Smooth muscle cell (in vitro differentiated cells): Measurements from ENCODE around the gene PRR33. TPM values are rescaled to one million over a fixed set of nuclear protein-coding genes. Genes with fewer than 3 reads are reported as not detected.

ENCODE experiments used
- DNase-seq: peaks from one replicate; lab custom pipeline; 2025; ENCODE audit not compliant: unreplicated experiment; lab: John Stamatoyannopoulos, UW
- H2AFZ ChIP-seq: fragments of 200-600 bp; sonication (generic); 2 replicates; pipeline ENCODE4 v1.6.0; 2016; ENCODE audit warnings: antibody characterized with exemption, low read depth, mild to moderate bottlenecking
- H3F3A ChIP-seq: fragments of 200-600 bp; sonication (generic); 2 replicates; pipeline ENCODE4 v1.6.0; 2017; ENCODE audit warnings: antibody characterized with exemption, low read depth
- H3K27ac ChIP-seq: fragments of 200-600 bp; sonication (generic); 2 replicates; pipeline ENCODE4 v1.5.1; 2016; ENCODE audit warnings: low read depth, mild to moderate bottlenecking
- H3K27me3 ChIP-seq: fragments of 200-600 bp; sonication (generic); 2 replicates; pipeline ENCODE4 v1.6.1; 2016; ENCODE audit warnings: low read depth, mild to moderate bottlenecking
- H3K36me3 ChIP-seq: fragments of 200-600 bp; sonication (generic); 2 replicates; pipeline ENCODE4 v1.5.1; 2016; ENCODE audit warnings: low read depth
- H3K4me1 ChIP-seq: fragments of 200-600 bp; sonication (generic); 2 replicates; pipeline ENCODE4 v1.5.1; 2016; ENCODE audit warnings: low read depth
- H3K4me2 ChIP-seq: fragments of 200-600 bp; sonication (generic); 2 replicates; pipeline ENCODE4 v1.6.0; 2016; ENCODE audit warnings: mild to moderate bottlenecking
- H3K4me3 ChIP-seq: fragments of 200-600 bp; sonication (generic); 2 replicates; pipeline ENCODE4 v1.5.1; 2016; ENCODE audit warnings: mild to moderate bottlenecking
- H3K79me2 ChIP-seq: fragments of 200-600 bp; sonication (generic); 2 replicates; pipeline ENCODE4 v1.6.0; 2016; ENCODE audit warnings: low read depth, mild to moderate bottlenecking
- H3K9ac ChIP-seq: fragments of 200-600 bp; sonication (generic); 2 replicates; pipeline ENCODE4 v1.6.0; 2016; ENCODE audit warnings: low read depth
- H3K9me3 ChIP-seq: fragments of 200-600 bp; sonication (generic); replicated peaks from 2 replicates; pipeline ENCODE4 v1.5.1; 2016; ENCODE audit warnings: low read depth
- H4K20me1 ChIP-seq: fragments of 200-600 bp; sonication (generic); 2 replicates; pipeline ENCODE4 v1.6.0; 2016; ENCODE audit warnings: low read depth
- CTCF ChIP-seq: fragments of 200-600 bp; sonication (generic); IDR thresholded peaks from 2 replicates; pipeline ENCODE4 v1.5.1; 2017; ENCODE audit warnings: borderline replicate concordance, mild to moderate bottlenecking, antibody characterized with exemption; ENCODE audit not compliant: insufficient read depth, poor library complexity, severe bottlenecking
- WGBS: methylation state at CpG from one replicate; pipeline ENCODE4 v1.1.7; 2016; ENCODE audit warnings: low lambda C conversion rate; 5-methylcytosine and 5-hydroxymethylcytosine counted together
- polyA plus RNA-seq: library from polyadenylated mRNA; unstranded; fragments of >200 nt; fragmentation: Nextera tagmentation; extraction: Ambion mirVana; gene quantifications from 2 replicates; pipeline ENCODE4 v1.2.1, GENCODE V29; 2016
- total RNA-seq: library from RNA; depleted of rRNA; stranded (reverse); fragments of >200 nt; gene quantifications from 2 replicates; pipeline ENCODE4 v1.2.3, GENCODE V29; 2014

The PRR33 gene
- total and polyA plus RNA-seq, 2 experiments from 2014 or later: not detected

GRCh38 chr11:1847926-1848639 is 43.6 kb downstream of the PRR33 start:
- Histone ChIP-seq H3K4me1 (no peaks in the 10 kb centered on the region), H3K27me3 (no peaks in the 10 kb centered on the region), H3K27ac (no peak overlapping the region), H3K79me2 (no peaks in the 10 kb centered on the region), H3K9ac (no peak overlapping the region), H2AFZ (no peak overlapping the region), H3K4me3 (no peak overlapping the region), H4K20me1 (no peaks in the 10 kb centered on the region), H3K4me2 (no peak overlapping the region), H3F3A (no peaks in the 10 kb centered on the region), H3K9me3 (no peaks in the 10 kb centered on the region), H3K36me3 (no peaks in the 10 kb centered on the region)
- TF ChIP-seq CTCF: no peak
- DNase-seq: no peak
- 92% methylated on average over 17 of the region's 18 CpGs for WGBS

GRCh38 chr11:1847006-1847735 is 44.5 kb downstream of the PRR33 start:
- Histone ChIP-seq H3K27ac (no peak overlapping the region), H3K4me3 (no peak overlapping the region), H3K79me2 (no peaks in the 10 kb centered on the region), H3F3A (no peaks in the 10 kb centered on the region), H2AFZ (no peak overlapping the region), H3K36me3 (no peaks in the 10 kb centered on the region), H3K27me3 (no peaks in the 10 kb centered on the region), H3K4me1 (no peaks in the 10 kb centered on the region), H4K20me1 (no peaks in the 10 kb centered on the region), H3K9ac (no peak overlapping the region), H3K4me2 (no peak overlapping the region), H3K9me3 (no peaks in the 10 kb centered on the region)
- TF ChIP-seq CTCF: no peak
- WGBS: 97% methylated on average over 19 of the region's 34 CpGs
- no peak for DNase-seq

- Histone ChIP-seq H3K4me2 (no peak overlapping the region), H3K4me1 (no peaks in the 10 kb centered on the region), H3K79me2 (no peaks in the 10 kb centered on the region), H3F3A (no peaks in the 10 kb centered on the region), H3K27ac (no peak overlapping the region), H3K36me3 (no peaks in the 10 kb centered on the region), H3K27me3 (no peaks in the 10 kb centered on the region), H2AFZ (no peak overlapping the region), H3K4me3 (no peak overlapping the region), H3K9me3 (no peaks in the 10 kb centered on the region), H3K9ac (no peak overlapping the region), H4K20me1 (no peaks in the 10 kb centered on the region)
- DNase-seq: no peak
- WGBS: 97% methylated on average over 9 of the region's 9 CpGs
- TF ChIP-seq CTCF: no peak
Observed at GRCh38 chr11:1846453-1846932, 45.2 kb downstream of the PRR33 start.
